Brain microvascular endothelial cell (primary cell): Measurements from ENCODE around the gene C20orf144.
A peak's percentile ranks its signal among the peaks of the same experiment; 100 is the strongest.

Source experiments
- DNase-seq: peaks from one replicate; pipeline ENCODE4 v3.0.0-alpha.2; 2020
- H3K27ac ChIP-seq: fragments of 250-450 bp; sonication (Bioruptor Pico); 2 replicates; pipeline ENCODE4 v1.5.1; 2020; ENCODE audit warnings: mild to moderate bottlenecking, moderate library complexity
- H3K27me3 ChIP-seq: fragments of 250-450 bp; sonication (Bioruptor Pico); replicated peaks from 2 replicates; pipeline ENCODE4 v1.5.1; 2020; ENCODE audit warnings: mild to moderate bottlenecking
- H3K36me3 ChIP-seq: fragments of 250-450 bp; sonication (Bioruptor Pico); replicated peaks from 2 replicates; pipeline ENCODE4 v1.5.1; 2020; ENCODE audit warnings: mild to moderate bottlenecking
- H3K4me3 ChIP-seq: 2 replicates; pipeline ENCODE4 v1.5.1; 2011; ENCODE audit warnings: low read depth, mild to moderate bottlenecking, control low read depth, low read length, moderate library complexity
- in situ Hi-C: cut with HindIII; loops from 2 replicates; pipeline ENCODE4 v1.10.0; 2017; ENCODE audit warnings: low sequenced_read_pairs, low pct_ligation_motif_present
- TF ChIP-seq, protein P1 (sequence below): IDR thresholded peaks from 2 replicates; pipeline ENCODE4 v1.5.1; 2011; ENCODE audit warnings: low read depth, mild to moderate bottlenecking, moderate library complexity, low read length, control low read depth, inconsistent platforms; ENCODE audit errors: missing control alignments

C20orf144 gene

DNA sequence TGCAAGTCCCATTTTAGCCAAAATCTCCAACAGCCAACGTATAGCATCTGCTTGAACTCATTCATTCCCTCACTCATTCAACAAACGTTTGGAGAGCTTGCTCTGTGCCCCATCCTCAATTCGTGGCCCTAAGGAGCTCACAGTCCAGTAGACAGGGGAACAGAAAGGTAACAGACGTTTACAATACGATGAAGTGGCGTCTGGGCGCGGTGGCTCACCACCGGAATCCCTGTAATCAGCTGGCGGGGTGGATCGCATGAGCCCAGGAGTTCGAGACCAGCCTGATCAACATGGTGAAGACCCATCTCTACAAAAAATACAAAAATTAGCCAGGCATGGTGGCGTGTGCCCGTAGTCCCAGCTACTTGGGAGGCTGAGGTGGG lies 24.8 kb downstream of the C20orf144 start:
- TF ChIP-seq, protein P1, sequence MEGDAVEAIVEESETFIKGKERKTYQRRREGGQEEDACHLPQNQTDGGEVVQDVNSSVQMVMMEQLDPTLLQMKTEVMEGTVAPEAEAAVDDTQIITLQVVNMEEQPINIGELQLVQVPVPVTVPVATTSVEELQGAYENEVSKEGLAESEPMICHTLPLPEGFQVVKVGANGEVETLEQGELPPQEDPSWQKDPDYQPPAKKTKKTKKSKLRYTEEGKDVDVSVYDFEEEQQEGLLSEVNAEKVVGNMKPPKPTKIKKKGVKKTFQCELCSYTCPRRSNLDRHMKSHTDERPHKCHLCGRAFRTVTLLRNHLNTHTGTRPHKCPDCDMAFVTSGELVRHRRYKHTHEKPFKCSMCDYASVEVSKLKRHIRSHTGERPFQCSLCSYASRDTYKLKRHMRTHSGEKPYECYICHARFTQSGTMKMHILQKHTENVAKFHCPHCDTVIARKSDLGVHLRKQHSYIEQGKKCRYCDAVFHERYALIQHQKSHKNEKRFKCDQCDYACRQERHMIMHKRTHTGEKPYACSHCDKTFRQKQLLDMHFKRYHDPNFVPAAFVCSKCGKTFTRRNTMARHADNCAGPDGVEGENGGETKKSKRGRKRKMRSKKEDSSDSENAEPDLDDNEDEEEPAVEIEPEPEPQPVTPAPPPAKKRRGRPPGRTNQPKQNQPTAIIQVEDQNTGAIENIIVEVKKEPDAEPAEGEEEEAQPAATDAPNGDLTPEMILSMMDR, result no peak
- H3K4me3 ChIP-seq, result peak overlapping the region; percentile 49
- in situ Hi-C loops, result no loop called here

DNA sequence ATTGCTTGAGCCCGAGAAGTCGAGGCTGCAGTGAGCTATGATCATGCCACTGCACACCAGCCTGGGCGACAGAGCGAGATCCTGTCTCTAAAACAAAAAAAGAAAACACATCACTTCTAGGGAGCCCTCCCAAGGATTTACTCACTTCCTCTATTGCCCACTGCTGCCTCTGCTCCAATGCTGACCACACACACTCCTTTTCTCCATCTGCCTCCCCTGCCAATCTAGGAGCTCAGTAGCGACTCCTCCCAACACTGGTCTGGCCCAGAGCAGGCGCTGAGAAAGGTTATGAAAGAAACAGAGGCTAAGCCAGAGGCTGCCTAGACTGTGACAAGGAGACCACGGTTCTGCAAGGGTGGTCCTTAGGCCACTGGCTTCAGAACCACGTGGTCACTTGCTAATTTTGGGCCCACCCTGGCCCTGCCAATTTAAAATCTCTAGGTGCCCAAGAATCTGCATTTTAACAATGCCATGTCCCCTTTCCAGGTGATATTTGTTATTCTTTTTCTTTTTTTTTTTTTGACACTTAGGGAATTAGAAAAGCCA lies 25.3 kb downstream of the C20orf144 start:
- in situ Hi-C loops, result no loop called here
- H3K27me3 ChIP-seq, result no peaks in the 10 kb centered on the region
- TF ChIP-seq, protein P1, result no peak
- peak; percentile 36 for DNase-seq
- no peaks in the 10 kb centered on the region for H3K36me3 ChIP-seq
- no peak overlapping the region for H3K4me3 ChIP-seq
- no peak overlapping the region for H3K27ac ChIP-seq

More for the DNA sequence above, 24.8 kb downstream of the C20orf144 start:
- Histone ChIP-seq H3K36me3 (no peaks in the 10 kb centered on the region), H3K27ac (peak overlapping the region; percentile 64), H3K27me3 (no peaks in the 10 kb centered on the region)
- no peak for DNase-seq

DNA sequence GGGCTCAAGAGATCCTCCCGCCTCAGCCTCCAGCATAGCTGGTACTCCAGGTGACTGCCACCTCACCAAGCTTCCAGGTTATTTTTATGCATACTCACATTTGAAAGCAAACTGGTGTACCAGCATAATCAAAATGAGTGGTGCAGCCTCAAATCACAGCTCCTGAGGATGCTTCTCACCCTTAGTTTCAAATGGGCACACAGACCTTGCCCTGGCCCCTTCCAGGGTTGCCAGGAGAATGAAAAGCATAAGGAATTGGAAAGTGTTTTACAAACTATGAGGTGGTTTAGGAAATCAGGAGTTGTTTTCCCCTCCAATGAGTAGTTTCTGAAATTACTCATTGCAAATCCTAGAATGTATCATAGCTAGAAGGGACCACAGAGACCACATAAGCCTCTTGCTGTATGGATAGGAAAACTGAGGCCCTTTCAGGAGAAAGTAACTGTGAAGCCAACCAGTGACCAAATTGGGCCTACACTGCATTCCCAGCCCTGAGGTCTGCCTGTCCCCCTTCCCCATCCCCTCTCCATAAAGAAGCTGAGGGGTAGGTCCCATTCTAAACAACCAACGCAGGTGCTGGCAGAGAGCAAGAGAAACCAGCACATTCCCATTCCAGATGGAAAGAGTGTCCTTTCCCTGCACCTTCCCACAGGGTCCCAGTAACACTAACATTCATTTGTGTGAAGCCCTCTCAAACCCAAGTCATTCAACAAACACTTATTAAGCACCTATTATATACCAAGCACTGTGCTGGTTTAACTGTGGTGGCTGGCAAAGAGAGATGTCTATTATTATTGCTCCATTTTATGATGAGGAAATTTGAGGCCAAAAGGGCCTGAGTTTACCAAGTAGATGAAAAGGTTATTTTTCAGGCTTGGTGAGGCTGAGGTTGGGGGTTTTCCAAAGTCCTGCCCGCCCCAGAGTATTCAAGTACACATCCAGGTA lies 26.1 kb downstream of the C20orf144 start:
- Histone ChIP-seq H3K36me3 (no peaks in the 10 kb centered on the region), H3K27ac (no peak overlapping the region), H3K27me3 (no peaks in the 10 kb centered on the region), H3K4me3 (no peak overlapping the region)
- TF ChIP-seq, protein P1, result no peak
- in situ Hi-C loops, result no loop called here
- DNase-seq, result no peak

DNA sequence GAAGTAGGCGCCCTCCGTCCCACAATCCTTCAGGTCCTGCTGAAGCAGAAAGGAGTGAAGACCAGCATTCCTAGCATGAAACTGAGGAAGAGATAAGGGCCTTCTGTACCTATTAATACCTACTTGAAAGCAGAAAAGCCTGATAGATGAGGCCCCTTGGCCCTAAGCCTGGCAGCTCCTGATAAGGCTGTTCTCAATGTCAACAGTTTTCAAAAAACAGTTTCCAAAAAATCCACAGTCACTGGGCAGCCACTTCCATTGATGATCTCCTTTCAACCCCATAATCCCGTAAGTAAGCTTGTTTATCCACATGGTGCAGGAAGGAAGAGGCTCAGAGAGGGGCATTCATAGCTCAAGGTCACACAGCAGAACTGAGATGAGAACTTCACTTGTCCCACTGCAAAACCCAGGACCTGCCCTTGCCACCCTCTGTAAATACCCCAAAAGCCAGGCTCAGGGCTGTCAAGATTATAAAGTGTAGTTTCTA lies 26.9 kb downstream of the C20orf144 start:
- H3K4me3 ChIP-seq, result no peak overlapping the region
- TF ChIP-seq, protein P1, result no peak
- in situ Hi-C loops, result no loop called here

DNA sequence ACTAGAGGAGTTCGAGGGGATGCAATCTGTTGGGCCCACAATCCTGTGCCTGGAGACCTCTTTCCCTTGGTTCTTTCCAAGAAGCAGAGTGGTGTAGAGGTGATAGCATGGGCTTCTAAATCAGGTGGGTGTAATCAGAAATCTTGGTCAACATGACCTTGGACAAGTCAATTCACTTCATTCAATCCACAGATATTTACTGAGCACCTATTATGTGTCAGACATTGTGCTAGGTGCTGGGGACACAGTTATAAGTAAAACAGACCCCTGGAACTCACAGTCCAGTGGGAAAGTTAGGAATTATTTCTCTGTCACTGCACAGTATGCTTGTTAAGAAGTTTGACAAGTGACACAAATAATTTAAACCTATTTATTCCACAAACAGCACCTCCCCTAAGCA lies 27.4 kb downstream of the C20orf144 start:
- in situ Hi-C loops, result no loop called here
- no peaks in the 10 kb centered on the region for H3K36me3 ChIP-seq
- H3K4me3 ChIP-seq, result no peak overlapping the region
- H3K27me3 ChIP-seq, result no peaks in the 10 kb centered on the region
- no peak for DNase-seq
- peak overlapping the region; percentile 44 for H3K27ac ChIP-seq
- TF ChIP-seq, protein P1, result no peak

More for the DNA sequence above, 26.9 kb downstream of the C20orf144 start:
- H3K27me3 ChIP-seq, result no peaks in the 10 kb centered on the region
- DNase-seq, result no peak
- no peak overlapping the region for H3K27ac ChIP-seq
- H3K36me3 ChIP-seq, result no peaks in the 10 kb centered on the region
